CD8-positive, alpha-beta memory T cell (primary cell): Measurements from ENCODE around the gene UBE2D3. TPM values are rescaled to one million over a fixed set of nuclear protein-coding genes. Genes with fewer than 3 reads are reported as not detected.
"Not testable (repeated sequence)": the region's sequence is repeated elsewhere in the genome, so short reads cannot be mapped to it uniquely, and the experiment has no call there.

ENCODE experiments used
- CTCF ChIA-PET: fragments of 350-600 bp; sonication (Branson Sonifier 250); formaldehyde crosslinking; loops from one replicate; lab custom pipeline; 2021; ENCODE audit warnings: antibody characterized with exemption; lab: Charles Lee
- POLR2A ChIA-PET: fragments of 350-600 bp; sonication (Branson Sonifier 250); formaldehyde crosslinking; loops from one replicate; lab custom pipeline; 2021; ENCODE audit warnings: antibody characterized with exemption; lab: Charles Lee
- DNase-seq, 5 donors: peaks; one replicate each; pipeline versions ENCODE4 v3.0.0 to v3.0.0-alpha.2; 2020 to 2022; ENCODE audit warnings: mixed read lengths in 1 of 5
- H3K27ac ChIP-seq: one replicate; pipeline ENCODE4 v1.7.0; 2013; ENCODE audit warnings: low read depth, mild to moderate bottlenecking, low read length, moderate library complexity
- H3K27me3 ChIP-seq: 2 replicates; pipeline ENCODE4 v1.7.0; 2013; ENCODE audit warnings: low read length, mild to moderate bottlenecking; ENCODE audit not compliant: insufficient read depth, poor library complexity, severe bottlenecking
- H3K36me3 ChIP-seq: 2 replicates; pipeline ENCODE4 v1.7.0; 2013; ENCODE audit warnings: mild to moderate bottlenecking, low read length, moderate library complexity; ENCODE audit not compliant: insufficient read depth
- H3K4me1 ChIP-seq: 2 replicates; pipeline ENCODE4 v1.7.0; 2013; ENCODE audit warnings: mild to moderate bottlenecking, low read length, moderate library complexity; ENCODE audit not compliant: insufficient read depth
- H3K4me3 ChIP-seq: 2 replicates; pipeline ENCODE4 v1.7.0; 2013; ENCODE audit warnings: mild to moderate bottlenecking, low read length
- H3K9me3 ChIP-seq: 2 replicates; pipeline ENCODE4 v1.7.0; 2013; ENCODE audit warnings: mild to moderate bottlenecking, low read length
- H3K27ac Mint-ChIP-seq, 8 donors: one replicate each; pipeline ENCODE4 v1.8.0; 2020 to 2021; ENCODE audit warnings: mixed read lengths in 8 of 8, mild to moderate bottlenecking in 6 of 8, inconsistent platforms in 3 of 8, moderate library complexity in 3 of 8
- H3K27me3 Mint-ChIP-seq, 2 donors: one replicate each; pipeline ENCODE4 v1.8.0; 2020 to 2021; ENCODE audit warnings: mixed read lengths in 2 of 2, mild to moderate bottlenecking in 1 of 2, moderate library complexity in 1 of 2
- H3K36me3 Mint-ChIP-seq, 3 donors: one replicate each; pipeline ENCODE4 v1.8.0; 2020 to 2021; ENCODE audit warnings: mixed read lengths in 3 of 3, inconsistent platforms in 1 of 3, mild to moderate bottlenecking in 1 of 3
- H3K4me1 Mint-ChIP-seq, 3 donors: one replicate each; pipeline ENCODE4 v1.8.0; 2020 to 2021; ENCODE audit warnings: mixed read lengths in 3 of 3, inconsistent platforms in 1 of 3, mild to moderate bottlenecking in 1 of 3
- H3K4me3 Mint-ChIP-seq, 7 donors: one replicate each; pipeline ENCODE4 v1.8.0; 2020 to 2021; ENCODE audit warnings: mixed read lengths in 7 of 7, mild to moderate bottlenecking in 6 of 7, moderate library complexity in 4 of 7, inconsistent platforms in 2 of 7
- H3K9me3 Mint-ChIP-seq, 5 donors: one replicate each; pipeline ENCODE4 v1.8.0; 2020 to 2022; ENCODE audit warnings: mixed read lengths in 5 of 5, mild to moderate bottlenecking in 3 of 5, moderate library complexity in 2 of 5, inconsistent platforms in 1 of 5
- polyA plus RNA-seq: library from polyadenylated mRNA; unstranded; fragments of 300-500 nt; fragmentation: Illumina TruSeq; gene quantifications from one replicate; pipeline ENCODE4 v1.2.3, GENCODE V29; 2021
- total RNA-seq, 2 experiments: library from RNA; stranded (reverse); gene quantifications; one replicate each; pipeline ENCODE4 v1.2.3, GENCODE V29; 2021

Gene UBE2D3
- total and polyA plus RNA-seq, 3 experiments from 2014 or later, result 436 to 466 (median 452) TPM

- H3K36me3 ChIP-seq, result peaks cover 5% of the 10 kb centered on the region
- no peaks in the 10 kb centered on the region for H3K27me3 ChIP-seq
- peak overlapping the region in 4 of 8 donors; percentile 73 to 98 (median 96) for H3K27ac Mint-ChIP-seq
- H3K27me3 Mint-ChIP-seq, result no peaks in the 10 kb centered on the region
- peaks cover 94% of the 10 kb centered on the region for H3K4me1 ChIP-seq
- peaks cover 40 to 87% (median 42%) of the 10 kb centered on the region in 3 donors for H3K4me1 Mint-ChIP-seq
- H3K4me3 Mint-ChIP-seq, result peak overlapping the region in 1 of 7 donors; percentile 88
- peak overlapping the region; percentile 12 for H3K4me3 ChIP-seq
- ChIA-PET POLR2A (interaction anchor here (1.0 to 1.3 kb wide), 3 partner anchors 8 to 49 kb away, joined by 4 to 10 read pairs (median 8); partner anchors contain the start of genes CISD2 and UBE2D3), CTCF (interaction anchor here (0.7 to 1.4 kb wide), 3 partner anchors 10 to 49 kb away, joined by 3 read pairs; partner anchors contain the start of gene CISD2)
- peak overlapping the region; percentile 63 for H3K27ac ChIP-seq
- no peaks in the 10 kb centered on the region for H3K9me3 Mint-ChIP-seq
- peak in 3 of 5 donors; percentile 29 to 69 (median 64) for DNase-seq
- peaks cover 0 to 75% (median 23%) of the 10 kb centered on the region in 3 donors for H3K36me3 Mint-ChIP-seq
- H3K9me3 ChIP-seq, result no peaks in the 10 kb centered on the region
Observed at GRCh38 chr4:102819588-102820365, 7.6 kb downstream of the UBE2D3 start.

- CTCF ChIA-PET, result interaction anchor here (0.7 to 1.4 kb wide), 3 partner anchors 10 to 50 kb away, joined by 3 read pairs; partner anchors contain the start of gene CISD2
- Histone ChIP-seq H3K4me3 (peak overlapping the region; percentile 36), H3K4me1 (peaks cover 93% of the 10 kb centered on the region), H3K27ac (peak overlapping the region; percentile 63)
- not testable (repeated sequence) for DNase-seq, H3K36me3 ChIP-seq, H3K9me3 Mint-ChIP-seq, H3K9me3 ChIP-seq, H3K27me3 Mint-ChIP-seq, H3K27me3 ChIP-seq
- Mint-ChIP-seq H3K36me3 (peaks cover 0 to 75% (median 21%) of the 10 kb centered on the region in 3 donors), H3K4me1 (peaks cover 47 to 88% (median 49%) of the 10 kb centered on the region in 3 donors), H3K27ac (peak overlapping the region in 7 of 8 donors; percentile 71 to 98 (median 87)), H3K4me3 (peak overlapping the region; percentile 54 to 75 (median 68))
- POLR2A ChIA-PET, result interaction anchor here (1.0 to 3.6 kb wide), 3 partner anchors 8 to 9 kb away, joined by 4 to 26 read pairs (median 10); partner anchors contain the start of gene UBE2D3
Observed at GRCh38 chr4:102819100-102819499, 8.3 kb downstream of the UBE2D3 start.

- Mint-ChIP-seq H3K36me3 (peaks cover 0 to 71% (median 19%) of the 10 kb centered on the region in 3 donors), H3K27me3 (no peaks in the 10 kb centered on the region), H3K9me3 (no peaks in the 10 kb centered on the region), H3K27ac (peak overlapping the region; percentile 71 to 95 (median 84)), H3K4me1 (peaks cover 61 to 90% (median 62%) of the 10 kb centered on the region in 3 donors), H3K4me3 (peak overlapping the region; percentile 60 to 79 (median 71))
- Histone ChIP-seq H3K9me3 (no peaks in the 10 kb centered on the region), H3K4me1 (peaks cover 96% of the 10 kb centered on the region), H3K27ac (no peak overlapping the region), H3K27me3 (no peaks in the 10 kb centered on the region), H3K36me3 (peaks cover 8% of the 10 kb centered on the region), H3K4me3 (peak overlapping the region; percentile 36)
- no peak for DNase-seq
- CTCF ChIA-PET, result interaction anchor here (0.9 to 1.5 kb wide), 2 partner anchors 10 to 270 kb away, joined by 3 to 6 read pairs; partner anchors contain the start of gene UBE2D3
- POLR2A ChIA-PET, result interaction anchor here (0.7 to 3.6 kb wide), 5 partner anchors 9 to 187 kb away, joined by 3 to 26 read pairs (median 3); partner anchors contain the start of genes CISD2, MANBA and UBE2D3
Observed at GRCh38 chr4:102817613-102818268, 9.6 kb downstream of the UBE2D3 start.

GRCh38 chr4:102817021-102817605 lies 10.2 kb downstream of the UBE2D3 start:
- no peaks in the 10 kb centered on the region for H3K27me3 Mint-ChIP-seq
- H3K4me1 ChIP-seq, result peaks cover 97% of the 10 kb centered on the region
- no peak for DNase-seq
- peak overlapping the region; percentile 7 to 79 (median 71) for H3K4me3 Mint-ChIP-seq
- CTCF ChIA-PET, result interaction anchor here (0.9 to 1.5 kb wide), 5 partner anchors 7 to 283 kb away, joined by 3 to 6 read pairs (median 3); partner anchors contain the start of genes BDH2, CISD2 and UBE2D3
- H3K9me3 ChIP-seq, result no peaks in the 10 kb centered on the region
- peak overlapping the region; percentile 11 to 95 (median 84) for H3K27ac Mint-ChIP-seq
- H3K27me3 ChIP-seq, result no peaks in the 10 kb centered on the region
- H3K4me1 Mint-ChIP-seq, result peaks cover 67 to 90% (median 68%) of the 10 kb centered on the region in 3 donors
- H3K4me3 ChIP-seq, result peak overlapping the region; percentile 6
- peaks cover 0 to 70% (median 17%) of the 10 kb centered on the region in 3 donors for H3K36me3 Mint-ChIP-seq
- H3K27ac ChIP-seq, result no peak overlapping the region
- peaks cover 8% of the 10 kb centered on the region for H3K36me3 ChIP-seq
- POLR2A ChIA-PET, result interaction anchor here (0.8 to 3.6 kb wide), 4 partner anchors 10 to 56 kb away, joined by 3 to 26 read pairs (median 4); partner anchors contain the start of genes CISD2, MANBA and UBE2D3
- no peaks in the 10 kb centered on the region for H3K9me3 Mint-ChIP-seq

GRCh38 chr4:102815981-102816380 lies 11.4 kb downstream of the UBE2D3 start:
- Histone ChIP-seq H3K9me3 (no peaks in the 10 kb centered on the region), H3K27ac (no peak overlapping the region), H3K27me3 (no peaks in the 10 kb centered on the region), H3K4me3 (peak overlapping the region; percentile 2), H3K36me3 (peaks cover 11% of the 10 kb centered on the region), H3K4me1 (peaks cover 97% of the 10 kb centered on the region)
- Mint-ChIP-seq H3K9me3 (no peaks in the 10 kb centered on the region), H3K27ac (peak overlapping the region in 6 of 8 donors; percentile 54 to 90 (median 72)), H3K4me1 (peaks cover 78 to 88% (median 80%) of the 10 kb centered on the region in 3 donors), H3K4me3 (peak overlapping the region in 6 of 7 donors; percentile 38 to 79 (median 68)), H3K27me3 (no peaks in the 10 kb centered on the region), H3K36me3 (peaks cover 0 to 73% (median 17%) of the 10 kb centered on the region in 3 donors)
- CTCF ChIA-PET, result interaction anchor here (1.1 to 1.3 kb wide), 5 partner anchors 9 to 284 kb away, joined by 3 to 4 read pairs (median 3); partner anchors contain the start of genes BDH2, CISD2 and UBE2D3
- no peak for DNase-seq
- POLR2A ChIA-PET, result interaction anchor here (3.6 kb wide), 1 partner anchor 11 kb away, joined by 26 read pairs; the partner anchor contains the start of gene UBE2D3

GRCh38 chr4:102809691-102810090 lies 17.7 kb downstream of the UBE2D3 start:
- CTCF ChIA-PET, result interaction anchor here (0.9 to 1.8 kb wide), 4 partner anchors 10 to 281 kb away, joined by 3 to 5 read pairs (median 4); no protein-coding TSS in a partner anchor

More at GRCh38 chr4:102809691-102810090, 17.7 kb downstream of the UBE2D3 start:
- no peak overlapping the region for H3K27ac ChIP-seq
- Mint-ChIP-seq H3K27ac (peak overlapping the region in 6 of 8 donors; percentile 16 to 74 (median 26)), H3K4me1 (peaks cover 80 to 98% (median 97%) of the 10 kb centered on the region in 3 donors), H3K36me3 (peaks cover 4 to 85% (median 19%) of the 10 kb centered on the region in 3 donors), H3K4me3 (peak overlapping the region in 3 of 7 donors; percentile 41 to 65 (median 52)), H3K27me3 (peaks cover 0 to 2% of the 10 kb centered on the region in 2 donors), H3K9me3 (no peaks in the 10 kb centered on the region)
- H3K4me1 ChIP-seq, result peaks cover 76% of the 10 kb centered on the region
- no peaks in the 10 kb centered on the region for H3K27me3 ChIP-seq
- DNase-seq, result no peak
- H3K9me3 ChIP-seq, result no peaks in the 10 kb centered on the region
- no peak overlapping the region for H3K4me3 ChIP-seq
- POLR2A ChIA-PET, result interaction anchor here (1.0 to 1.2 kb wide), 3 partner anchors 10 to 60 kb away, joined by 3 to 10 read pairs (median 8); partner anchors contain the start of gene UBE2D3
- H3K36me3 ChIP-seq, result peaks cover 35% of the 10 kb centered on the region
